HG02884 (cell line): ENCODE measurements around the gene PPP4R3A.
"Not testable (repeated sequence)": the region's sequence is repeated elsewhere in the genome, so short reads cannot be mapped to it uniquely, and the experiment has no call there.

Experiments used
- ATAC-seq: cut with Tn5 transposase; IDR thresholded peaks from one replicate; pipeline ENCODE4 v1.9.1; 2021; ENCODE audit warnings: mild to moderate bottlenecking, moderate library complexity; ENCODE audit not compliant: unreplicated experiment

The PPP4R3A gene

DNA sequence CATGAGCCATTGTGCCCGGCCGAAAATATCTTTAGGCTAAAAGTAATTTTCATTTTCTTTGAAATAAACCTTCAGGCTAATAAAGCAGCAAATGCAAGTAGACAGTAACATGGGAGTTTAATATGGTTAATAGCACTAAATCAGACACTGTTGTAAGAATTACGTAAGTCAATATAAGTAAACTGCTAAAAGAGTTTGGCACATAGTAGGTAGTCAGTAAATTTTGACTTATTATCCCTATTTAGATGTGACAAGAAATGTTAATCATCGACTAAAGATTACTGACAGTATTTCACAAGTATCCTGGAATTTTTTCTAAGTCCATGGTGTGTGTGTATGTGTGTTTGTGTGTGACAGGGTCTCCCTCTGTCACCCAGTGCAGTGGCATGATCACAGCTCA, 3.9 kb downstream of the PPP4R3A start:
- no peak for ATAC-seq

DNA sequence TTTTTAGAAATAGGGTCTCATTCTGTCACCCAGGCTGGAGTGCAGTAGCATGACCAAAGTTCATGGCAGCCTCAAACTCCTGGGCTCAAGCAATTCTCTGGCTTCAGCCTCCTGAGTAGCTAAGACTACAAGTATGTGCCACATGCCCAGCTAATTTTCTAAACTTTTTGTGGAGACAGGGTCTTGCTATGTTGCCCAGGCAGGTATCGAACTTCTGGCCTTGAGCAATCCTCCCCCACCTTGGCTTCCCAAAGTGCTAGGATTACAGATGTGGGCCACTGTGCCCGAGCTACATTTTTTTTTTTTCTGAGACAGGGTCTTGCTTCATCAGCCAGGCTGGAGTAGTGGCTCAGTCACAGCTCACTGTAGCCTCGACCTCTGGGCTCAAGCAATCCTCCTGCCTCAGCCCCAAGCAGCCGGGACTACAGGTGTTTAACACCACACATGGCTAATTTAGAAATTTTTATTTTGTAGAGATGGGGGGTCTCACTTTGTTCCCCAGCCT, 7.1 kb downstream of the PPP4R3A start:
- no peak for ATAC-seq

DNA sequence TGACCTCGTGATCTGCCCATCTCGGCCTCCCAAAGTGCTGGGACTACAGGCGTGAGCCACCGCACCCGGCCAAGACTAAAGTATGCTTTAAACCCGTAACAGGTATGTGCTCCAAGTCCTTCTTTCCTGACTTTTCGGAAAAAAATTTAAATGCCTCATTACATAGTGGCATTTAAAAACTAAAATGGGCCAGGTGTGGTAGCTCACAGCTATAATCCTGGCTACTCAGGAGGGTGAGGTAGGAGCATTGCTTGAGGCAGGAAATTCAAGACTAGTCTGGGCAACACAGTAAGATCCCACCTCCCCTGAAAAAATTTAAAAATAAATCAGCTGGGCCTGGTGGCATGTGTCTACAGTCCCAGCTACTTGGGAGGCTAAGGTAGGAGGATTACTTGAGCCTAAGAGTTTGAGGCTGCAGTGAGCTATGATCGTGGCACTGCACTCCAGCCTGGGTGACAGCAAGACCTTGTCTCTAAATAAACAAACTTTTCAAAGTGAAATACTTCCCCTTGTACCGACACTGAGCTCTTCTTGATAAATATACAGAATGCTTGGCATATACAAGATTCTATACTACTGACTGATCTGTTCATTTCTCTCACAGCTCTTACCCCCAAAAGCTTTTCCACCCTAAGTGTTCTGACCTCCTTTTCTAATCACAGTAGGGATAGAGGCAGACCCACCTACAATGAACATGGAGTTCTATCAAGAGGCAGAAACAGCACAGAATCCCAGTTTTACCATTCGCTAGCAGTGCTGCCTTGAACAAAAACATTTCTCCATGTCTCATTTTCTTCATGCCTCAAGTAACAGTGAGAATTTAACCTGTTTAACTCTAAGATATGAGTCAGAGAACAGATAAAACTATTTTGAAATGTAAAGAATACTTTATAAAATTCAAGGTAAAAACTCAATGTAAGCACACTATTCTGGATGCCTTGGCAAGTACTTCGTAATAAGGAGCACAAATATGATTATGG, 7.9 kb downstream of the PPP4R3A start:
- ATAC-seq, result no peak

DNA sequence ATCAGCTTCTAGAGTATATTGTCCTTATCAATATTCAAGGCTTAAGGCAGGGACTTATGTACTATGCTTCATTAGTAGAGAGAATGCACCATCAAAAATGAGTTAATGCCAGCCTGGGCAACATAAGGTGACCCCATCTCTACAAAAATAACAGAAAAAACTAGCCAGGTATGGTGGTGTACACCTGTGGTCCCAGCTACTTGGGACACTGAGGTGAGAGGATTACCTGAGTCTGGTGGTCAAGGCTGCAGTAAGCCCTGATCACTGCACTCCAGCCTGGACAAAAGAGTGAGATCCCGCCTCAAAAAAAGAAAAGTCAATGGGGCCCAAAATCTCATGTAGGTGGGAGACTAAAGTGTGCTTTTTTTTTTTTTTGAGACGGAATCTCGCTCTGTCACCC, 8.8 kb downstream of the PPP4R3A start:
- ATAC-seq, result no peak

DNA sequence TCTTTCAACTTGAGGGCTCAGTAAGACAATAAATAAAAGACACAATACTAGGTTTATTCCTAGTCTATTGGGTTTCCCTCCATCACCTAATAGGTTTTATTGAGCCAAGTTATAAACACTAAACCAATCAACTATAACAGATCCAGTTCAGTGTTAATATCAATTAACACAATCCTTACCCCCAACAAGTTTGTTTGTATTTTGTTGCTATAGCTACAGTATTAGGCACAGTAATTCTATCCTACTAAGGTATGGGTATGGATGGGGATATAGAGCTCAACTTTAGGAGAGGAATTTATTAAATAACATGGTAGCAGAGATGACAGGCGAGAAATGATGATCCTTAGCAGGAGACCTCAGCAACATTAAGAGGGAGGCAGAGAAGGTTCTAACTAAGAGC, 13.3 kb downstream of the PPP4R3A start:
- no peak for ATAC-seq

DNA sequence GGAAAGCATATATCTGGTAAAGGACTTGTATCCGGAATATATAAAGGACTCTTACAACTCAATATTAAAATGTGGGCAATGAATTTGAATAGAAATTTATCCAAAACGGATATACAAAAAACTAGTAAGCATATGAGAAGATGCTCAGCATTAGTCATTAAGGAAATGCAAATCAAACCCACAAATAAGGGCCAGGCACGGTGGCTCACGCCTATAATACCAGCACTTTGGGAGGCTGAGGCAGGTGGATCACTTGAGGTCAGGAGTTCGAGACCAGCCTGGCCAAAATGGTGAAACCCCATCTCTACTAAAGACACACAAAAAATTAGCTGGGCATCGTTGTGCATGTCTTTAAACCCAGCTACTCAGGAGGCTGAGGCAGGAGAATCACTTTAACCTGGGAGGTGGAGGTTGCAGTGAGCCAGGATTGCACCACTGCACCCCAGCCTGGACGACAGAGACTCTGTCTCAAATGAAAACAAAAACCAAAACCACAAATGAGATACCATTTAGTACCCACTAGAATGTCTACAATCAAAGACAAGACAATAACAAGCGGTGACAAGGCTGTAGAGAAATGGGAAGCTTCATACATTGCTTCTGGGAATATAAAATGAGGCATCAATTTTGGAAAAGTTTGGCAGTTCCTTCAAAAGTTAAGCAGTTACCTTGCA, 15.6 kb downstream of the PPP4R3A start:
- ATAC-seq, result not testable (repeated sequence)

DNA sequence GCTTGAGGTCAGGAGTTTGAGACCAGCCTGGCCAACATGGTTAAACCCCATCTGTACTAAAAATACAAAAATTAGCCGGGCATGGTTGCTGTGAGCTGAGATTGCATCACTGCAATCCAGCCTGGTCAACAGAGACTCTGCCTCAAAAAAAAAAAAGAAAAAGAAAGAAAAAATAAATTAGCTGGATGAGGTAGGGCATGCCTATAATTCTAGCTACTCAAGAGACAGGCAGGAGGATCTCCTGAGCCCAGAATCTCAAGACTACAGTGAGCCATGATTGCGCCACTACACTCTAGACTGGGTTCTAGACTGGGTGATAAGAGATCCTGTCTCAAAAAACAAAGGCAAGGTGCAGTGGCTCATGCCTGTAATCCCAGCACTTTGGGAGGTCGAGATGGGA, 16.9 kb downstream of the PPP4R3A start:
- ATAC-seq, result no peak

DNA sequence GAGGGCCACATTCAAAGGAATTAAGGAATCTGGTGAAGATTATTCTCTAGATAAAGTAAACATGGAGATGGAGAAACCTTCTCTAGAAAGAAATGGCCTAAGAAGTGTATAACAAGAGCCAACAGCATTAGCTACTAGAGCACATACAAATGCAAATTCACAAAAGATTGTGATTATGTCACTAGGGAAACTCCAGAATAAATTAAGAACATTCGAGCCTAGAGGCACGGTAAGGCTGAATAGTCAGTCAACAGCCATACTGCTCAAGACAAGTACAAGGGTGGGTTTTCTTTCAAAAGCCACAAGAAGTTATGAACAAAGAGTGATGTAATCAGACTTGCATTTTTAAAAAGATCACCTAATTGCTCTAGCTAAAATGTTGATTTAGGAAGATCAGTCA, 25.4 kb downstream of the PPP4R3A start:
- no peak for ATAC-seq

DNA sequence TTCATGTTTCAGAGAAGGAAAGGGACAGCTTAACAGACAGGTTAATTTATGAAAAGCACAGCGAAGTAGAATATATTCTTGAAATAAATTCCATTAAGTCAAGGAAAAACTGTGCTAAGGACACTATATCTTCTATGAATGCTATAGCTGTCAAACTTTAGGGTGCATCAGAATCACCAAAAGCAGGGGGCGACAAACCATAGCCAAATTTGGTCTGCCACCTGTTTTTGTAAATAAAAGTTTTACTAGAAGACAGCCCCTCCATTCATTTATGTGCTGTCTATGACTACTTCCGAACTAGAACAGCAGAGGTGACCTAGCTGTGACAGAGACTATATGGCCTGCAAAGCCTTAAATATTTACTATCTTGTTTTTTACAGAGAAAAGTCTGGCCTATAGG, 25.9 kb downstream of the PPP4R3A start:
- no peak for ATAC-seq

DNA sequence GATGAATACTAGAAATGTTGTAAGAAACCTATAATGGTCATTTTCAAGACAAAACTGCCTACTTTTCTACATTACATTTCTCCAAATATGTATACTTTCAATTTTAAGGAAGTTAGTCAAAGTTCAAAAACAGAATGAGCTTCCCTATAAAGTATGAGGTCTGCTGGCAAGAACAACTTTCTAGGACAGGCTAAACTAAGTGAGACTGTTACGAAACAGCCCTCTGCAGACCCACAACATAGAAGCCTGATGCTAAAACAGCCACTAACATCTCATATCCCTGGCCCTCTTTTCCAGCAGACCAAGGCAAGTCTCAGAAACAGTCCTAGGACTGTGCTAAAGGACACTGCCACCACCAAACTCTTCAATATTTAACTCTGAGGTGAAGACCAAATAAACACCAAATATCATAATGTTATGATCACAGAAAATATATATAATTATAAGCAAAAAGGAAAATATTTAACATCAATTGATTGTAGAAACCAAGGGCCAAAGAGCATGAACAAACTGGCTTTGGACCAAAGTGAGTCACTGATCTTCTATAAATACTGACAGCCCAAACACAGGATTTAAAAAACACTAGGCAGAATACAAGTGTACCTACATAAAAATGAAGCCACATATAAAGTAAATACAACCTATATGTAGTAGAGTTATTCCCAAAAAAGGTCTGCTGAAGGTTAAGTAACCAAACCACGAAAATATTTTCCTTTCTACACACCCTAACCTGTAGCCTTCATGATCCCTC, 27.7 kb downstream of the PPP4R3A start:
- ATAC-seq, result no peak

DNA sequence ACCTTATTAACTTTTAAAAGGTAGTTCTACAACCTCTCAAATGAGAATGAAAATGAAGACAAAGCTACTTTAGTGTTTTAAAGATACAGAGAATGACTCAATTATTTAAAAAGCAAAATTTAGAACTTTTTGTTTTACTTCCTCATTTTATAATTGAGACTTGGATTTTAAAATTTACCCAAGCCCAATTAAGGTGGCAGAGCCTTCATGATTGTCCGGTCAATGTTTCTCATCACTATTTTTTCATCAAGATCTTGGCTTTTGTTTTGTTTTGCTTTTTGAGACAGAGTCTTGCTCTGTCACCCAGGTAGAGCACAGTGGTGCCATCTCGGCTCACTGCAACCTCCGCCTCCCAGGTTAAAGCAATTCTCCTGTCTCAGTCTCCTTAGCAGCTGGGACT, 32.7 kb downstream of the PPP4R3A start:
- no peak for ATAC-seq

DNA sequence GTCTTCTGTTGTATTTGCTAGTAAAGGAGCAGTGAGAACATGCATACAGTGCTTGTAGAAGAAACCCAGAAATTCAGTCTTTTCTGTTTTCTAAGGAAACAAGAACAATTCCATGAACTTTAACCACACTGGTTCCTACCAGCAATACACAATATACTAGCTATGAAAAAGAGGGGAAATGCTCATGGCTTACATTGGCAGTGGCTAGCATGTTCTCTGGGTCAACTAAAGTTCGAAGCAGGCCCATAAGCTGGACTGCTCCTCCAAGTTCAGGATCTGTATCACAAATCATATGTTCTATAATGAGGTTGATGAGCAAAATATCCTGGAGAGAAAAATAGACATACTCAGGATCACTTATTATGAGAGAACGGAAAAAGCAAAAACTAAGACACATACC, 37.1 kb downstream of the PPP4R3A start:
- ATAC-seq, result no peak

DNA sequence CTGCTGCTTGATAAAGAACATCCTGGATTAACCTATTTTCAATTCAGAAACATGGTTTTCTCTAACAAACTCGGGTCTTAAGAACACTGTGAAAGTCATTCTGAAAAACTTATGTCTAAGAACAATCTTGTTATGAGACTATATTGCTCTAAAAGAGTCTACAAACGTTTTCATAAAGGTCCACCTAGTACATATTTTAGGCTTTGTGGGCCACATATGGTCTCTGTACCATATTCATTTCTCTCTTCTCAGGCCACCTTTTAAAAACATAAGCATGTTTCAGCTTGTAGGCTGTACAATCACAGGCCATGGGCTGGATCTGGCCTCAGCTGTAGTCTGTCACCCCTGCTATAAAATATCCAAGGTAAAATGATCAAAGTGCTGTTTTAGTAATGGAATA, 39.9 kb downstream of the PPP4R3A start:
- ATAC-seq, result no peak

DNA sequence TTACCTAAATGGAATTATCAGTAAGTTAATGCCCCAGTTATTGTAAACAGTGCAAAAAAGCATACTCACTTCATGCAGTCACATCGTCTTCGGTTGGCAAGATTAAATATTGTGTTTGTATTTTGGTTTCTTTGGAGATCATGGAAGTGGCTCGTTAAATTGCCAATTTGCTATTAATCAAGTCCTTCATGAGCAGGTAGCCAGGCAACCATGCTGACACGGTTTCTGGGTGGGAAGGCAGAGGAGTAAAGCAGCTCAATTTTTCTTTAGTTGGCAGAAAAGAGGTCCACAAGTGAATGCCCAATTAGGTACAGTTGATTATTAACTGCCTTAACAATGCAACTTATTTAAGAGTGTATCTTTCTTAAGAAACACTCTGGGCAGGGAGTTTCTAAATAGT, 43.9 kb downstream of the PPP4R3A start:
- ATAC-seq, result no peak

DNA sequence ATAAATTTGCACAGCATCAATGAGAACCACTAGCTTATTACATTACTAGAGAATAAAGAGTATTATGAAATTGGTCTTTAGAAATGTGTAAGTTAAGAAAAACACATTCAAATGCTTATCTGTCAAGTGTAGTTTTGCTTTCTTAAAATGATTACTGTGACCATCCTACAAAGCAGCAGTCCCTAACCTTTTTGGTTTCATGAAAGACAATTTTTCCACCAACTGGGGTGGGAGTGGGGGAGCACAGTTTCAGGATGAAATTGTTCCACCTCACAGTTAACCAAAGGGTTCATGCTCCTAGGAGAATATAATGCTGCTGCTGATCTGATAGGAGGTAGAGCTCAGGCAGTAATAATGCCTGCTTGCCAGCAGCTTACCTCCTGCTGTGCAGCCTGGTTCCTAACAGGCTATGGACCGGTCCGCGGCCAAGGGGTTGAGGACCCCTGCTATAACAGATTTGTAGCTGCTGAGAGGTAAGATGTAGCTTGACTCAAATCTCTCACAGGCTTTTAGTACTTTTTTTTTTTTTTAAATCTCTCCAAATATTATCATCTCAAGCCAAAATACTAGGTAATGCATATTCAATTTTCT, 45.4 kb downstream of the PPP4R3A start:
- ATAC-seq, result no peak

DNA sequence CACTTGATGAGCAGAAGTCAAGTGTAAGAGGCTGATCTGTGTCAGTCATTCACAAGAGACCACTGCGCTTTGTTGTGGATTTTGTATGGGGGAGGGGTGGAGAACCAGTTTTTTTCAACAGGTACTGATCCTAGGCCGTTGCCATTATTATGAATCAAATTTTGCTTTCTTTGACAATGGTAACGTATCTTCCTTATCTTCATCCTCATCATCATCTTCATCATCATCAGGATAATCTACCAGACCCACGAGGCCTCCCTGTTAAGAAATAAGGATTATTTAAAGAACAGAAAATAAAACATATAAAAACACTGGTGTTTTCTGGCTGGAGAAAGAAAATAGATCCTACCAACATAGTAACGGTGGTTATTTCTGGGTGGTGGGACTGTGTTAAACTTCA, 51.5 kb downstream of the PPP4R3A start:
- no peak for ATAC-seq

DNA sequence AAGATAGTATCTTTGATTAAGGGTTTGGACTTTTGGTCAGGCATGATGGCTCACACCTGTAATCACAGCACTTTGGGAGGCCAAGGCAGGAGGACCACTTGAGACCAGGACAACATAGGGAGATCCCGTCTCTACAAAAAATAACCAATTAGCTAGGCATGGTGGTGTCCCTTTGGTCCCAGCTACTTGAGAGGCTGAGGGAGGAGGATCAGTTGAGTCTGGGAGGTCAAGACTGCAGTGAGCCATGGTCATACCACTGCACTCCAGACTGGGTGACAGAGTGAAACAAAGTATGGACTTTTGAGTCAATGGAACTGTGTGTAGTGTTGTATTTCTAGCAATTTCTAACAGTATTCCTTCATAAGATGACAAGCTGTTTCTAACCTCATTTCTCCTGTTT, 53.8 kb downstream of the PPP4R3A start:
- ATAC-seq, result no peak

DNA sequence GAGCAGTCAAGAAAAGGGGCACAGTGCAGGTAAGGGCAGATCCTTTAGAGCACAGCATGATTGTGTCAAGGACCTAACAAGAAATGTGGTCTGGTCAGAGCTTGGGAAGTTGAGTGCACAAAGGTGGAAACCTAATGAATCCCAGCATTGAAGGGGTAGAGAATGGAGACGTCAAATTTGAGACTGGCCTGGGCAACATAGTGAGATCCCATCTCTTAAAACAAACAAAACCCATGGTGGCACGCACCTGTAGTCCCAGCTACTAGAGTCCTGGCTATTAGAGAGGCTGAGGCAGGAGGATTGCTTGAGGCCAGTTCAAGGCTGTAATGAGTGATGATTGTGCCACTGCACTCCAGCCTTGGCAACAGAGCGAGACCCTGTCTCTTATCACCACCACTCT, 55.5 kb downstream of the PPP4R3A start:
- ATAC-seq, result no peak

DNA sequence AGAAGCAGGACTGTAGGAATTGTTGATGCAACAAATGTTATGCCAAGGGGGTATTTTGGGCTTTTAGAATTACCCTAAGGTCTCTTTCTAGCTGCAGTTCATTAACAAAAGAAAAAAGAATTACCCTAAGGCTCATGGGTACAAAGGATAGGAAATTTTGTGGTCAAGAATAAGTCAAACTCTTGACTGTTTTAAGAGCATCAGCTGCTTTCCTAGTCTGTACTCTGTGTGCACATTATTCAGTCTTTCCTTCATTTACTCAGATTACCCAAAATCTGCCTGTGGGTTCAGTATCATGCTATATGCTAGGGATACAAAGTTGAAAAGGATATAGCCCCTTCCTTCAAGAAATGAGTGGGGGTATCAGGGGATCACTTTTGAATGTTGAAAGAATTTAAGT, 56.0 kb downstream of the PPP4R3A start:
- ATAC-seq, result no peak

DNA sequence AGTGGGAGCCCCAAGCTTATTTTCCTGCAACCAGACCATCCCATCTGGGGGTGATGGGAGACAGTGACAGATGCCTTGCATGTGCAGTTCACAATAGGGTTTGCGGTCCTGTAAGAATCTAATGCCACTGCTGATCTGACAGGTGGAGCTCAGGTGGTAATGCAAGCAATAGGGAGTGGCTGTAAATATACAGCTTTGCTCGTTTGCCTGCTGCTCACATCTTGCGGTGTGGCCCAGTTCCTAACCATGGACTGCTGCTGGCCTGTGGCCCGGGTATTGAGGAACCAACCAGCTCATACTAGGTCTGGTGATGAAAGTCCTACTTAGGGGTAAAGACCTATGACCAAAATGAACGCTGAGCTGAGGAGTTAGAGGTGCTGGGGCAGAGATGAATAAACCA, 56.4 kb downstream of the PPP4R3A start:
- ATAC-seq, result no peak
